HG02970 (cell line): Measurements from ENCODE around the gene MICAL3.
"Not testable (repeated sequence)": the region's sequence is repeated elsewhere in the genome, so short reads cannot be mapped to it uniquely, and the experiment has no call there.

Experiments used
- ATAC-seq: cut with Tn5 transposase; IDR thresholded peaks from one replicate; pipeline ENCODE4 v1.9.1; 2021; ENCODE audit warnings: mild to moderate bottlenecking, moderate library complexity, moderate number of reproducible peaks; ENCODE audit not compliant: unreplicated experiment, low FRiP score

MICAL3 gene

GRCh38 chr22:18000441-18001039 lies 23.8 kb downstream of the MICAL3 start:
- no peak for ATAC-seq

GRCh38 chr22:17999851-18000250 lies 24.5 kb downstream of the MICAL3 start:
- ATAC-seq, result no peak

- no peak for ATAC-seq
Measured at GRCh38 chr22:17998913-17999312, 25.4 kb downstream of the MICAL3 start.

- ATAC-seq, result no peak
Measured at GRCh38 chr22:17997456-17997855, 26.9 kb downstream of the MICAL3 start.

- ATAC-seq, result not testable (repeated sequence)
Measured at GRCh38 chr22:17995256-17995655, 29.1 kb downstream of the MICAL3 start.

- no peak for ATAC-seq
Measured at GRCh38 chr22:17994424-17995108, 29.8 kb downstream of the MICAL3 start.

- not testable (repeated sequence) for ATAC-seq
Measured at GRCh38 chr22:17992976-17993375, 31.4 kb downstream of the MICAL3 start.

- ATAC-seq, result not testable (repeated sequence)
Measured at GRCh38 chr22:17991992-17992391, 32.4 kb downstream of the MICAL3 start.

GRCh38 chr22:17990942-17991341 lies 33.4 kb downstream of the MICAL3 start:
- ATAC-seq, result no peak

GRCh38 chr22:17990147-17990546 lies 34.2 kb downstream of the MICAL3 start:
- ATAC-seq, result no peak

GRCh38 chr22:17988800-17989513 lies 35.4 kb downstream of the MICAL3 start:
- ATAC-seq, result no peak

- ATAC-seq, result no peak
Measured at GRCh38 chr22:17985606-17986005, 38.8 kb downstream of the MICAL3 start.

GRCh38 chr22:17985071-17985470 lies 39.3 kb downstream of the MICAL3 start:
- not testable (repeated sequence) for ATAC-seq

- ATAC-seq, result no peak
Measured at GRCh38 chr22:17984114-17984513, 40.2 kb downstream of the MICAL3 start.

- ATAC-seq, result no peak
Measured at GRCh38 chr22:17982572-17983141, 41.7 kb downstream of the MICAL3 start.

GRCh38 chr22:17981497-17981896 lies 42.9 kb downstream of the MICAL3 start:
- no peak for ATAC-seq

GRCh38 chr22:17980638-17981051 lies 43.7 kb downstream of the MICAL3 start:
- ATAC-seq, result no peak

GRCh38 chr22:17980015-17980590 lies 44.3 kb downstream of the MICAL3 start:
- no peak for ATAC-seq

GRCh38 chr22:17978027-17978426 lies 46.3 kb downstream of the MICAL3 start:
- ATAC-seq, result no peak

- ATAC-seq, result no peak
Measured at GRCh38 chr22:17977371-17977770, 47.0 kb downstream of the MICAL3 start.

- ATAC-seq, result no peak
Measured at GRCh38 chr22:17976121-17976520, 48.2 kb downstream of the MICAL3 start.
